HG03025 (cell line): ENCODE results near the gene ELOB.

Experiments used
- ATAC-seq: cut with Tn5 transposase; IDR thresholded peaks from one replicate; pipeline ENCODE4 v1.9.1; 2021; ENCODE audit warnings: mild to moderate bottlenecking, moderate library complexity; ENCODE audit not compliant: unreplicated experiment, low FRiP score

ELOB gene

DNA sequence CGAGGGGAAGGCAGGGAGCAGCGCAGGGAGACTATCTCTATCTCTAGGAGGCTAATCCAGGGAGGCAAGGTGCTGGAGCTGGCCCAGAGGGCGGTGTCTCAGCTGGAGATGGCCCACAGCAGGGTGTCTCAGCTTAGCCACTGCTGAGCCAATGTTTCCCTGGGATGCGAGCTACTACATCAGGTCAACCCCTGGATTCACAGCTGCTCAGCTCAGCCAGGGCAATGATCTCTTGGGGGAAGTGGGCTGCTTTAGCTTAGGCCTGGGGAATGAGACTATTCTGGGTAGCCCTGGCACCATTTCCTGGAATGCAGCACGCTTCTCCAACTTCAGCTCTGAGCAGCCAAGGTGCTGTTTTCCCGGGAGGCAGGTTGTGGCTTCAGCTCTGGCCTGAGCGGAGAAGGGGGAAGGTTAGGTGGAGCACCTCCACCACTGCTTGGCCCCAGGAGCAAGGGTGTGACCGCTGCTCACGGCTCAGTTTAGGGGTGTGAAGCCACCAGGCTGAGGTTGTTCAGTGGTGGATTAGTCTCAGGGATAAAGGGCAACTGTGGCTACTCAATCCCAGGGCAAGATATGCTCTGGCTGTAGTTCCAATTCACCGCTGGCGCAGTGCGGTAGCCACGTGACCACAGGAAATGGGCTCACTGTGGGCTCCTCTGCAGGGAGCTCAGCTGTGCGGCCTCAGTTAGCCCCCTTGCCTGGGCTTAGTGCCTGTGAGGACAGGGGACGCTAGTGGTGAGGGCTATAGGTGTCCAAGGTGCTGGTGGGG is 34.8 kb upstream of the ELOB start:
- ATAC-seq = no peak

DNA sequence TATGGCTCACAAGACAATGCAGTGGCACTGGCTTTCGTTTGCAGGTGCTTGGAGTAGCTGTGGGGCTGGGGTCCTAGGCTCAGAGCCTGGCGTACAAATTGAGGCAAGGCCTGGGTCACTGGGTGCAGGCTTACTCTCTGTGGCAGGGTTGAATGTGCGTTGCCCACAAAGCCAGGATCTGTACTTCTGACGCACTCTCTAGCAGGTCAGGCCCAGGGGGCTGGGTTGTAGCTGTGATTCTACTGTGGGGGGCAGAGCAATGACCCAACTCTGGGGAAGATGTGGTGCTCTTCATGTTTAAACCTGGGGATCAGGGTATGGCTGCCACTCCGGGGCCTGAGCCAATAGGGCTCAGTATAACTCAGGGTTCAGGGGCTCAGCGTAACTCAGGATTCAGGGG is 33.6 kb upstream of the ELOB start:
- no peak for ATAC-seq

DNA sequence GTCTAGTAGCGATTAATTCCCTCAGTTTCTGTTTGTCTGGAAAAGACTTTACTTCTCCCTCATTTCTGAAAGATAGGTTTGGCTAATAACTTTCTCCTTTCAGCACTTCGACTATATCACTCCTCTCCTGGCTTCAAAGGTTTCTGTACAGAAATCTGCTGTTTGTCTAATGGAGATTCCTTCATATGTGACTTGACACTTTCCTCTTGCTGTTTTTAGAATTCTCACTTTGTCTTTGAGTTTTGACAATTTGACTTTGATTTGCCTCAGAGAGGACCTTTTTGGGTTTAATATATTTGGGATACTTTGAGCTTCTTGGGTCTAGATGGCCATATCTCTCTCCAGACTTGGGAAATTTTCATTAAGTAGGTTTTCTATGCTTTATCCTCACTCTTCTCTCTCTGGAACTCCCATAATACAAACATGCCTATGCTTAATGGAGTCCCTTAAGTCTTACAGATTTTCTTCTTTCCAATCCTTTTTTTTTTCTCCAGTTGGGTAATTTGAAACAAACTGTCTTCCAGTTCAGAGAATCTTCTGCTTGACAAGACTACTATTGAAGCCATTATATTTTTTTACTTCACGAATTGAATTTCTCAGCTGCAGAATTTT is 32.2 kb upstream of the ELOB start:
- no peak for ATAC-seq

DNA sequence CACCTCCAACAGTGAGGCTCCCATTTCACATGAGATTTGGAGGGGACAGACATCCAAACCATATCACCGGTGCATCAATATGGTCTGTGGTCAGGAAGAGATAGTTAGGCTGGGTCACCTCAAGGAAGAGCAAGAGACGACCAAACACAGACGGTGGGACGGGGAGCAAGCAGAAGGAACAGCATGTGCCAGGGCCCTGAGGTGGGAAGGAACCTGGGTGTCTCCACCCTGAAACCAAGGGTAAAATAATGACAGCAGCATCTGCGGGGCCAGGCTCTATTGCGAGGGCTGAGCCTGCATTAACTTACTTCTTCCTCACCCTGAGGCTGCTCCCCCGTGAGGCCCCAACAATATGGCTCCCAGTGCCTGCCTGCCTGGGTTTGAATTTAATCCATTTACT is 31.1 kb upstream of the ELOB start:
- ATAC-seq = no peak

DNA sequence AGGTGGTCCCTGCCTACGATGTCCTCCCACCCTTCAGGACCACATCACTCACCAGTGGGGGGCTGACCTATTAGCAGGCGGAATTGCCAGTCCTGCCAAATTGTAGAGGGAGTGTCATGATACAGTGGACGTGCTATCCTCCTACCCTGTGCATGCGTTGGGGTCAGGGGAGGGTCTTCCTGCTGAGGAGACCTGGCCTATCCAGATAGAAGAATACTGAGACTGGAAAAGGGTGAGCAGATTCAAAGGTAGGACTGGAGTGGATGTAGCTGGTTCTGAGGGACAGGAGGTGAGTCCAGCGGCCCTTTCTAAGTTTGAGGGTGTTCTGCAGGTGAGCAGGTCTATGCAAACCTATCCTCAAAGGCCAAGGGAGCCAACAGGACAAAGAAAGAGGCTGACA is 29.2 kb upstream of the ELOB start:
- ATAC-seq = no peak

DNA sequence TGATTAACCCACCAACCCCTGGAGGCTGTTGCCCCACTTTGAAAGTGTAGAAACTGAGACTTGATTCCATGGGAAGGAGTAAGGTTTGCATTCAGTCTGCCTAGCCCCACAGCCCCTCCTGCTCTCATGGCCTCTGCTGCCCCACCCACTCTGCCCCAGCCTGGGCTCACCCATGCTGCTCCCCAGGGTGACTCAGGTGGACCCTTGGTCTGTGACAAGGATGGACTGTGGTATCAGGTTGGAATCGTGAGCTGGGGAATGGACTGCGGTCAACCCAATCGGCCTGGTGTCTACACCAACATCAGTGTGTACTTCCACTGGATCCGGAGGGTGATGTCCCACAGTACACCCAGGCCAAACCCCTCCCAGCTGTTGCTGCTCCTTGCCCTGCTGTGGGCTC is 27.6 kb upstream of the ELOB start:
- ATAC-seq = no peak

DNA sequence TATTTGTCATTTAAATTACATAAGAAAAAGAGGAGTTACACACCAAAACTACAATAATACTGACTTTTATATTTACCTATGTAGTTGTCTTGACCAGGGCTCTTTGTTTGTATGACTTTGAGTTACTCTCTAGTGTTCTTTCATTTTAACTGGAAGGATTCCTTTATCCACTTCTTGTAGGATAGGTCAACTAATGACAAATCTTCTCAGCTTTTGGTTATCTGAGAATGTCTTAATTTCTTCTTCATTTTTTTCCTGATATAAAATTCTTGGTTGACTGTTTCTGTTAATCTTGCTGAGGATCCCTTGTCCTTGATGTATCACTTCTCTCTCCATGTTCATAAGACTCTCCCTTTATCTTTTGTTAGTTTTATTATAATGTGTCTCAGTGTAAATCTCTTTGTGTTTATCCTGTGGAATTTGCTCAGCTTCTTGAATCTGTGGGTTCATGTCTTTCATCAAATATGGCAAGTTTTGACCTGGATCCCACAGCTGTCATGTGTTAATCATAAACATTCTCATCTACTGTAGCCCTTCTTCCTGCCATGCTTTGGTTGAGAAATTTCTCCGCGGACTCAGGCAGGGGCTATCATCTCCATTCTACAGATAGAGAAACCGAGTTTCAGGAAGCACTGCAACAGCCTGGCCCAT is 26.6 kb upstream of the ELOB start:
- no peak for ATAC-seq

DNA sequence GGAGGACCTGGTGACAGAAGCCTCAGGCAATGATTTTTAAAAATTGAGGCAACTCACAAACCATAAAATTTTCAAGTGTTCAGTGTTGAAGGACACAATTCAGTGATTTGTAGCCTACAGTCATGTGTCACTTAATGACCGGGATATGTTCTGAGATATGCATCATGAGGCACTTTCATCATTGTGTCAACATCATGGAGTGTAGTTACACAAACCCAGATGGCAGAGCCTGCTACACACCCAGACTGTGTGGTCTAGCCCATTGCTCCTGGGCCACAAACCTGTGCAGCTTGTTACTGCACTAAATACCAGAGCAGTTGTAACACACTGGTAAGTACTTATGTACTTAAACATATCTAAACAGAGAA is 22.8 kb upstream of the ELOB start:
- ATAC-seq = no peak

DNA sequence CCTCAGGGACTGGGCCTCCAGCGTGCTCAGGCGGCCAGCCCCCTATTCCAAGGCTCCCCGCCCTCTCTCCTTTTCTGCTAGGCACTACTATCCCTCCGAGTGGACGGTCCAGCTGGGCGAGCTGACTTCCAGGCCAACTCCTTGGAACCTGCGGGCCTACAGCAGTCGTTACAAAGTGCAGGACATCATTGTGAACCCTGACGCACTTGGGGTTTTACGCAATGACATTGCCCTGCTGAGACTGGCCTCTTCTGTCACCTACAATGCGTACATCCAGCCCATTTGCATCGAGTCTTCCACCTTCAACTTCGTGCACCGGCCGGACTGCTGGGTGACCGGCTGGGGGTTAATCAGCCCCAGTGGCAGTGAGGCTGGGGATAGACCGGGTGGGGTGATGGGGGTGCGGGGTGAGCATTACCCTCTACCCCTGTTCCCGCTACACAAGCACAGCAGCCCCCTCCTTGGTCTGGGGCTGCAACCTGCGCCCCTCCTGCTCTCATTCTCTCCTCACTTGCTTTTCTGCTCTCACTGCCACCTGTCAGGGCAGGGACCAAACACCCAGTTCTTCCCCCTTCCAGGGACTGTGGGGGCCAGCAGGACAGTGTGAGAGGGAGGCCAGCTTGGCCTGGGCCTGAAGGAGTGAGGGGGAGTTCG is 22.3 kb upstream of the ELOB start:
- no peak for ATAC-seq

DNA sequence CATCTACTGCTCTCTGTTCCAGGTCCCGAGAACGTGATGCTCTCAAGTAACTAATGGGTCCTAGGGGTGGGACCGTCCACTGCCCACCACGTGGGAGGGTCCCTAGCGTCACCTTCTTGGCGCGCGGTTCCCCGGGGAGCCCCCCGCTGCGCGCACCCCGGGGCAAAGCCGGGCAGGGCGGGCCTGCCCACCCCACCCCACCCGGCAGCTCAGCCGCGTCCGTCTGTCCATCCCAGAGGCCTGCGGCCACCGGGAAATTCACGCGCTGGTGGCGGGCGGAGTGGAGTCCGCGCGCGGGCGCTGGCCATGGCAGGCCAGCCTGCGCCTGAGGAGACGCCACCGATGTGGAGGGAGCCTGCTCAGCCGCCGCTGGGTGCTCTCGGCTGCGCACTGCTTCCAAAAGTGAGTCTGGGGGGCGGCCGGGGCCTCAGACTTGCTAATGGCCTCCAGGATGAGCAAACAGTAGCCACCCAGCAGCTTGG is 21.7 kb upstream of the ELOB start:
- no peak for ATAC-seq

DNA sequence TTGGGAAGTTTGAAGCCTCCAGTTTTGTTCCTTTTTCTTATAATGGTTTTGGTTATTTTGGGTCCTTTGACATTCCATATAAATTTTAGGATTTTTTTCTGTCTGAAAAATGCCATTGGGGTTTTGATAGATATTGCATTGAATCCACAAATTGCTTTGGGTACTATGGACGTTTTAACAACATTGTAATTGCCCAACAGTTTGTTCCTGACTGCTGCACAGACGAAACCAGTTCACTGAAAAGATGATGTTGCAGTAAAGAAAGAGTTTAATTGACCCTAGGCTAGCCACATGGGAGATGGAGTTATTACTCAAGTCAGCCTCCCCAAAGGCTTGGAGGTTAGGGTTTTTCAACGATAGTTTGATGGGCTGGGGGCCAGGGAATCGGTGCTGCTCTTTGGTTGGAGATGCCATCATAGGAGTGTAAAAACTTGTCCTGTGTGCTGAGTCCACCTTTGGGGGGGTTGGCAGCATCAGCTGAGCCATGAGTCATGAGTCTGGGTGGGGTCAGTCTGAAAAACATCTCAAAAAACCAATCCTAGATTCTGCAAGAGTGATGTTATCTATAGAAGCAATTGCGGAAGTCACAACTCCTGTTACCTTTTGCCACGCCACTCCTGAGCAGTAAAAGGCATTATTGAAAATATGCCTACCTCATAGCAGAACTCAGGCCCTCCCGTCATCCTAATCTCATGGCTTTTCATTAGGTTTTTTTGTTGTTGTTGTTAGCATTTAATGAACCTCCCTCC is 18.5 kb upstream of the ELOB start:
- no peak for ATAC-seq

DNA sequence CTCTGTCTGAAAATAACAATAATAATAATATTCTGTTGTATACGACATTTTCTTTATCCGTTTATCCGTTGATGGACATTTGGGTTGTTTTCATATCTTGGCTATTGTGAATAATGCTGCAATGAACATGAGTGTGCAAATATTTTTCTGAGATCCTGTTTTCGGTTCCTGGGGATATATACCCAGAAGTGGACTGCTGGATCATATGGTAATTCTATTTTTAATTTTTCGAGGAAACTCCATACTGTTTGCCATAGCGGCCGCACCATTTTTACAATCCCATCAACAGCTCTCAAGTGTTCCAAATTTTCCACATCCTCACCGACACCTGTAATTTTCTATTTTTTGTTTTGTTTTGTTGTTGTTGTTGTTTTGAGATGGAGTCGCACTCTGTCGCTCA is 15.9 kb upstream of the ELOB start:
- no peak for ATAC-seq

DNA sequence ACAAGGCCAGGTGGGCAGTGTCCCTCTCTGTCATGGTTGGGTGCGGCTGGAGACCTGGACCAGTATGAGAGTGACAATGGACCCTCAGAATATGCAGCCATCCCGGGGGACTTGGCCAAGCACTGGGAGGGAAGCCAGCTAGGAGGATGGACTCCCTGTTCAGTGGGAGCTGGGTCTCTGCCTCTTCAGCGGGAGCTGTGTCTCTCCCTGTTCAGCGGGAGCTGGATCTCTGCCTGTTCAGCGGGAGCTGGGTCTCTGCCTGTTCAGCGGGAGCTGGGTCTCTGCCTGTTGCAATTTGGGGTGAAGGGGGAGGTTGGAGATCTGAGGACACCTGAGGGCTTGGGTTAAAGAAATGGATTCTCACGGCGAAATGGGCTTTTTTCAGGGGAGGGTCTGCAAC is 14.1 kb upstream of the ELOB start:
- no peak for ATAC-seq

DNA sequence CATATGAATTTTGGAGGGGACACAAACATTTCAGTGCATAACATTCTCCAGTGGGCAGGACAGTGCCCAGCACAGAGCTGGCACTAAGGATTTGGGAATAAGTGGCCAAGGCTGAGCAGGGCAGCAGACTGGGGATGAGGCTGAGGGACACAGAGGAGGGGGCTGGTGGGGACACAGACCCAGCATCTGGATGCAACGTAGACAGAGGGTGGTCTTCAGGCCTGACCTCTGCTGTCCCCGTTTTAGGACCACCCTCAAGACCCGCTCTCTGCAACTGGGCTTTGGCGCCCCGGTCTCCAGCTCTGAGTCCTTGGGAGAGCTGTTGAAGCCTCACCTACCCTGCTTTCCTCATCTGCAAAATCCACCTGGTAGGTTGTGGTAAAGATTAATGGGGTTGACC is 13.6 kb upstream of the ELOB start:
- no peak for ATAC-seq

DNA sequence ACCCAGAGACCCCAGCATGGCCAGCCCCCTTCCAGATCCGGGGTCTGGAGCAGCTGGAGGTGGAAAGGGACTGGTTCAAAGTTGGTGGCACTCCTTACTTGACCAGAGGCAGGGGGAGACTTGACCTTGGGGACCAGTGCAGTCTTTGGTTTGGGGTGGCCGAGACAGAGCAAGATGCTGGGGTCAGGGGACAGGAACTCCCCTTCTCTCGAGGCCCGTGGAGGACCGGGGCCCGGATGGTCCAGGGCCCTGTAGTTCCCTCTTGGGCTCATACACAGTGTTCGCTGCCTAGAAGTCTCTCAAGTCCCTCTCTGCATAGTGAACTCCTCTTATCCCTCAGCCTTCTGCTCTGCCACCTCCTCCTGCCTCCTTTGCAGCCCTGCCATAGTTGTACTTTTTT is 10.9 kb upstream of the ELOB start:
- ATAC-seq = no peak

DNA sequence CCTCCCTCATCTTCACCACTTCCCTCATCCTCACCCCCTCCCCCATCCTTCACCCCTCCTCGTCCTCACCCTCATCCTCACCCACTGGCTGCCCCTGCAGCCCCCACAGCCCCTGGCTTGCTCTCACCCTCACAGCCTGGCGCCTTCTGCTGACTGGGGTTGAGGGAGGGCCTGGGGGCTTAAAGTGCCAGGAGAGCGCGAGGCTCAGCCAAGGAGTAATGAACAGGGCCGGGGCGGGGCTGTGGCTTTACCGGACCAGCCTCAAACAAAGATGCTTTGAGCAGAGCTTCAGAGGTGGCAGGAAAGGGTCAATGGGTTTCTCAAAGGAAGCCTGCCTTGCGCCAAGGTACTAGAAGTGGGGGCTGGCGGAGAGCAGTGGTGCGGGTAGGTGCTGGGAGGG is 10.3 kb upstream of the ELOB start, which contains the start of gene PRSS33:
Gene PRSS33 (minus strand): TSS at position 155 of the 400 bp plus-strand sequence. CDS start 1,013 bp downstream, outside the sequence.
- ATAC-seq = no peak

DNA sequence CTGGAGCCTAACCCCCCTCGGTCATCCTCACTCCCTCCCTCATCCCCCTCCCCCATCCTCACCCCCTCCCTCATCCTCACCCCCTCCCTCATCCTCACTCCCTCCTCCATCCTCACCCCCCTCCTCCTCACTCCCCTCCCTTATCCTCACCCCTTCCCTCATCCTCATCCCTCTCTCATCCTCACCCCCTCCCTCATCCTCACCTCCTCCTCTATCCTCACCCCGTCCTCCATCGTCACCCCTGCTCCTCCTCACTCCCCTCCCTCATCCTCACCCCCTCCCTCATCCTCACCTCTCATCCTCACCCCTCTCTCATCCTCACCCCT is 9.7 kb upstream of the ELOB start:
- ATAC-seq = no peak

DNA sequence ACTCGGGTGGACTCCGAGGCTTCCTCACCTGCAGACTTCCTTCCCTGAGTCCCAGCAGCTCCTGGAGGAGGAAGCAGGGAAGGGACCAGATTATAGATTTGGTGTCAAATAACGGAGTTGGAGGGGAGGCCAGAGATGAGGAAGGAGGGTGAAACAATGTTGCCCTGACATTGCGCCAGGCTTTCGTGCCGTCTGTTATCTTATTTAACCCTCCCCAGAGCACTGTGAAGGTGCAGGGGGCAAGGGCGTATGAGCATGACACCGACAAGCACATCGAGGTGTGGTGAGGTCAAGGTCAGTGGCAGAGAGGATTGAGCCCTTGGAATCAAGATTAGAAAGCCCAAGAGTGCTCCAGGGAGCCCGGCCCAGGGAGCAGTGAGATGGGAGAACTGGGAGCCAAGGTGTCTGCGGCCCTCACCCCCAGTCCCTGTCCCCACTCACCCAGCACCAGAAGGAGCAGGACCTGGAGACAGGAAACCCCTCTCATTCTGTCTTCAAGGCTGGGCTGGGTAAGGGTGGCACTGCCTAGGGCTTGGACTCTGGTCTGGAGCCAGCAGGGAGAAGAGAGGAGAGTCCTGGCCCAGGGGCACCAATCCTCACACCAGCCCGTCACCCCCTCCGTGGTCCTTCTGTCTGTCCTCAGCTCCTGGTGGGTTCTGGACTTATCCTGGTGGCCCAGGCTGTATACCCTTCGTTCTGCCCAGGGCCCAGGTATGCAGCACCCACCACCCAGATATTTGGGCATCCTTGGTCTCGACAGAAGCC is 9.2 kb upstream of the ELOB start:
- no peak for ATAC-seq

DNA sequence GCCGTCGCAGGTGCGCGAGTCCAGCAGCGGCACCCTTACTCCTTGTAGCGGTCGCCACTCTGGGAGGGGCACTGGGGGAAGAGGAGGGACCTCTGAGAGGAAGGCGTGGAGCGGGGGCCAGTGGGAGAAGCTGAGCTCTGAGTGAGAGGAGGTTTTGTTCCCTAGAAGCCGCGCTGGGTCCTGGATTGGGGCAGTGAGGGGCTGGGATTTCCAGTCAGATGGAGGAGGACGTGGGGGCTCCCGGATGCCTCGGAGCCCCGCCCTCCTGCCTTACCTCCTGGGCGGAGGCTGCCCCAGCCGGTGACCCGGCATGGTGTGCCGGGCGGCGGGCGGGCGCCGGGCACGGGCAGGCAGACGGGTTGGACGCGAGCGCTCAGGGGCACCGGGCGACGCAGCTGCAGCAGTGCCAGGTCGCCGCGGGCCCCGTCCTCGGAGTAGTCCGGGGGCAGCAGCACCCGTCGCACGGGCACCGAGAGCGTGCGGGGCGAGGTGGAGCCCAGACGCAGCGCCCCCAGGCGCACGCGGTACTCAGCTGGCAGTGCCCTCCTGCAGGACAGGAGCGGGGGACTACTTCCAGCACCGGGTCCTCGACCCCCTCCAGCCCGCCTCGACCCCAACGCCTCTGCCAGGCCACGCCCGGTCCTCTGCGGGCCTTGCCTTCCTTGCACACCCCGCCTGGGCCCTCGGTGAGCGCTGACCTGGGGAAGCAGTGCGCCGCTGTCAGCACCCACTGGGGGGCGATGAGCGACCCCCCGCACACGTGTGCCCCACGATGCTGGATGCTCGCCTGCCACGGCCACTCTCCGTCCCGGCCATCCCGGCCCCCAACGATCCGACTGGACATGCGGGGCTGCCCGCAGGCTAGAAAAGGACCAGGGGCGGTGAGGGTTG is 8.3 kb upstream of the ELOB start:
- ATAC-seq = no peak
